Fibroblast of lung (primary cell): Measurements from ENCODE around the gene LANCL2. TPM values are rescaled to one million over a fixed set of nuclear protein-coding genes. Genes with fewer than 3 reads are reported as not detected.

ENCODE experiments used
- DNase-seq, 2 donors: peaks; one replicate each; pipeline versions ENCODE4 v3.0.0 to v3.0.0-alpha.2; 2010; ENCODE audit warnings: low read depth in 2 of 2
- H2AFZ ChIP-seq: 2 replicates; pipeline ENCODE4 v1.5.1; 2012; ENCODE audit warnings: low read length, control low read depth, inconsistent platforms
- H3K27ac ChIP-seq: 2 replicates; pipeline ENCODE4 v1.5.1; 2011; ENCODE audit warnings: low read length, control low read depth; ENCODE audit not compliant: insufficient read depth
- H3K27me3 ChIP-seq: 2 replicates; pipeline ENCODE4 v1.5.1; 2011; ENCODE audit warnings: mild to moderate bottlenecking, low read length; ENCODE audit not compliant: control insufficient read depth, insufficient read depth
- H3K36me3 ChIP-seq: 2 replicates; pipeline ENCODE4 v1.5.1; 2011; ENCODE audit warnings: low read length; ENCODE audit not compliant: control insufficient read depth, insufficient read depth
- H3K4me1 ChIP-seq: 2 replicates; pipeline ENCODE4 v1.5.1; 2011; ENCODE audit warnings: low read length; ENCODE audit not compliant: control insufficient read depth, insufficient read depth; ENCODE audit errors: extremely low read depth
- H3K4me2 ChIP-seq: 2 replicates; pipeline ENCODE4 v1.5.1; 2011; ENCODE audit warnings: low read length, control low read depth; ENCODE audit not compliant: insufficient read depth; ENCODE audit errors: extremely low read depth
- H3K4me3 ChIP-seq, 4 experiments: fragments of 200-600 bp in 1 of 4; sonication (generic) in 1 of 4; replicated peaks in 1 of 4; 2 replicates each; pipeline ENCODE4 v1.5.1; 2011 to 2016; ENCODE audit warnings: low read length in 4 of 4, low read depth in 3 of 4, mild to moderate bottlenecking in 3 of 4, control low read depth in 2 of 4, inconsistent platforms in 1 of 4, mixed read lengths in 1 of 4; ENCODE audit not compliant: insufficient read depth in 1 of 4; ENCODE audit errors: control extremely low read depth in 1 of 4
- H3K79me2 ChIP-seq: 2 replicates; pipeline ENCODE4 v1.5.1; 2012; ENCODE audit warnings: mild to moderate bottlenecking, low read length, inconsistent platforms; ENCODE audit not compliant: control insufficient read depth, insufficient read depth
- H3K9ac ChIP-seq: 2 replicates; pipeline ENCODE4 v1.5.1; 2011; ENCODE audit warnings: mild to moderate bottlenecking, low read length, control low read depth; ENCODE audit not compliant: insufficient read depth
- H3K9me3 ChIP-seq: 2 replicates; pipeline ENCODE4 v1.5.1; 2012; ENCODE audit warnings: low read depth, low read length; ENCODE audit not compliant: control insufficient read depth, insufficient read depth
- H4K20me1 ChIP-seq: 2 replicates; pipeline ENCODE4 v1.5.1; 2011; ENCODE audit warnings: low read length; ENCODE audit not compliant: control insufficient read depth, insufficient read depth; ENCODE audit errors: extremely low read depth
- CTCF ChIP-seq, 2 donors: IDR thresholded peaks in 1 of 2; conservative IDR thresholded peaks in 1 of 2; 1 replicate in 1 of 2; 2 replicates in 1 of 2; pipeline ENCODE4 v1.5.1; 2011 to 2012; ENCODE audit warnings: low read length in 2 of 2, control low read depth in 1 of 2, inconsistent platforms in 1 of 2, low read depth in 1 of 2, mild to moderate bottlenecking in 1 of 2
- EZH2 ChIP-seq: IDR thresholded peaks from 2 replicates; pipeline ENCODE4 v1.5.1; 2012; ENCODE audit warnings: low read length, control low read depth, mild to moderate bottlenecking; ENCODE audit errors: missing control alignments
- polyA plus RNA-seq, 2 donors: library from polyadenylated mRNA; depleted of rRNA in 1 of 2; stranded (reverse) in 1 of 2; unstranded in 1 of 2; fragments of >200 nt; gene quantifications; 2 replicates each; pipeline ENCODE4 v1.2.1, GENCODE V29; 2011 to 2012; ENCODE audit warnings: missing spikeins in 1 of 2
- total RNA-seq: library from RNA; depleted of rRNA; stranded (reverse); fragments of >200 nt; gene quantifications from 2 replicates; pipeline ENCODE4 v1.2.1, GENCODE V29; 2014

Gene LANCL2
- total and polyA plus RNA-seq, 2 donors (not counting 1 experiment from before 2014, with no cell fraction given) = 8.9 to 15.0 TPM

DNA sequence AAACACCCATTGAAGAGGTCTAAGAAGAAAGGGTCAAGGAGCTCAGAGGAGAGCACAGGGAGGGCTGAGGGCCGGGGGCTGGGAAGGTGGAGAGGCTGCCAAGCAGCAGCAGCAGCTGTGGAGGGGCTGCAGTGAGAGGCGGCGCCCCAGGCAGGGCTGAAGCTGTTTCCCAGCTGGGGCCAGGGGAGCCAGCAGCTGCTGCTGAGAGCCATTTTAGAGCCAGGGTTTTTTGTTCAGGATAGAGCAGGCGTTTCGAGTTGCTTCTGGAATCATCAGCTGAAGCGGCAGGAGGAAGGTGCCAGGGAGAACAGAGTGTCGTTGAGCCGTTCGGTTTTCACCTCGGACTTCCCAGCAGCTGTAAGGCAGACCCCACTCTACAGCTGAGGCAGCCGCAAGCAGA lies 62.7 kb downstream of the LANCL2 start:
- H4K20me1 ChIP-seq = no peaks in the 10 kb centered on the region
- H3K4me1 ChIP-seq = peaks cover 9% of the 10 kb centered on the region
- TF ChIP-seq EZH2 (no peak), CTCF (conservative IDR thresholded peaks at IDR 0.05 in 1 of 2, IDR thresholded peaks at IDR 0.05 in 1 of 2; ENCODE audit: low read depth in 1 of 2, low read length in 2 of 2) (no peak)
- no peak for DNase-seq
- H3K9me3 ChIP-seq = no peaks in the 10 kb centered on the region
- no peak overlapping the region for H3K27ac ChIP-seq
- no peaks in the 10 kb centered on the region for H3K79me2 ChIP-seq
- no peak overlapping the region for H2AFZ ChIP-seq
- H3K4me3 ChIP-seq = no peak overlapping the region
- H3K9ac ChIP-seq = no peak overlapping the region
- no peak overlapping the region for H3K4me2 ChIP-seq
- peaks cover 5% of the 10 kb centered on the region for H3K36me3 ChIP-seq
- H3K27me3 ChIP-seq = no peaks in the 10 kb centered on the region

- no peaks in the 10 kb centered on the region for H3K79me2 ChIP-seq
- TF ChIP-seq CTCF (conservative IDR thresholded peaks at IDR 0.05 in 1 of 2, IDR thresholded peaks at IDR 0.05 in 1 of 2; ENCODE audit: low read depth in 1 of 2, low read length in 2 of 2) = no peak
- TF ChIP-seq EZH2 = no peak
- H3K4me2 ChIP-seq = no peak overlapping the region
These were observed 64.8 kb downstream of the LANCL2 start for GRCh38 chr7:55429835-55430499.

DNA sequence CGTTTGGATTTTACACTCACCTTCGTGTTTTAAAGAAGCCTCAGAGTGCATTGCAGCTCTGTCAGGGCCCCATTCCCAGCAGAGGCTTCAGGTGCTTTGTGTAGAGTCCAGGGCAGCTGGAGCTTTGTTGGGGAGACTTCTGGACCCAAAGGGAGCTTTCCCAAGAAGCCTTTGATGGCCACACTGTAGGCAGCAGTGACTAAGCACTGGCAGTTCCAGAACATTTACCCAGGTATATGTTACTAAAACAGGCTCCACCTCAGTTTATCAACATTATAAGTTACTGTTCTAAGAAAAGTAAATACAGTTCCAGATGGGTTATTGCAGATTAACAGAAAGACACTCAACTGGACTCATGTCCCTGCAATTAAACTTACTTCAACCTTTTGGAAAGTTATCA lies 66.8 kb downstream of the LANCL2 start:
- H3K4me3 ChIP-seq = no peak overlapping the region
- no peaks in the 10 kb centered on the region for H3K79me2 ChIP-seq
- no peak overlapping the region for H3K27ac ChIP-seq
- TF ChIP-seq EZH2 (no peak), CTCF (conservative IDR thresholded peaks at IDR 0.05 in 1 of 2, IDR thresholded peaks at IDR 0.05 in 1 of 2; ENCODE audit: low read depth in 1 of 2, low read length in 2 of 2) (no peak)
- H2AFZ ChIP-seq = no peak overlapping the region
- no peaks in the 10 kb centered on the region for H3K27me3 ChIP-seq
- H4K20me1 ChIP-seq = no peaks in the 10 kb centered on the region
- DNase-seq = no peak
- no peak overlapping the region for H3K4me2 ChIP-seq
- H3K9me3 ChIP-seq = no peaks in the 10 kb centered on the region
- peaks cover 2% of the 10 kb centered on the region for H3K36me3 ChIP-seq
- no peaks in the 10 kb centered on the region for H3K4me1 ChIP-seq
- no peak overlapping the region for H3K9ac ChIP-seq

More at GRCh38 chr7:55429835-55430499, 64.8 kb downstream of the LANCL2 start:
- H3K9ac ChIP-seq = no peak overlapping the region
- no peak overlapping the region for H3K4me3 ChIP-seq
- no peaks in the 10 kb centered on the region for H3K4me1 ChIP-seq
- no peaks in the 10 kb centered on the region for H4K20me1 ChIP-seq
- no peaks in the 10 kb centered on the region for H3K9me3 ChIP-seq
- no peak for DNase-seq
- H3K27ac ChIP-seq = no peak overlapping the region
- H3K36me3 ChIP-seq = peaks cover 5% of the 10 kb centered on the region
- no peaks in the 10 kb centered on the region for H3K27me3 ChIP-seq
- H2AFZ ChIP-seq = no peak overlapping the region
